Thyroid gland (tissue), 4 donors: ENCODE measurements around the gene GLIS1. TPM values are rescaled to one million over a fixed set of nuclear protein-coding genes. Genes with fewer than 3 reads are reported as not detected.

Experiments
- DNase-seq, 2 donors: peaks; one replicate each; pipeline ENCODE4 v3.0.0-alpha.2; 2019
- H3K27ac ChIP-seq, 3 donors: fragments of 200-600 bp; sonication (generic); 1 replicate in 2 of 3; 2 replicates in 1 of 3; pipeline ENCODE4 v1.5.1; 2016 to 2019; ENCODE audit warnings: mild to moderate bottlenecking in 1 of 3, moderate library complexity in 1 of 3
- H3K27me3 ChIP-seq: fragments of 200-600 bp; sonication (generic); one replicate; pipeline ENCODE4 v1.5.1; 2019
- H3K36me3 ChIP-seq, 2 donors: fragments of 200-600 bp; sonication (generic); one replicate each; pipeline ENCODE4 v1.5.1; 2016 to 2019
- H3K4me1 ChIP-seq, 2 donors: fragments of 200-600 bp; sonication (generic); one replicate each; pipeline ENCODE4 v1.5.1; 2017 to 2019
- H3K4me3 ChIP-seq, 3 donors: fragments of 200-600 bp; sonication (generic); replicated peaks in 1 of 3; 1 replicate in 2 of 3; 2 replicates in 1 of 3; pipeline ENCODE4 v1.5.1; 2016; ENCODE audit warnings: mild to moderate bottlenecking in 1 of 3
- H3K9me3 ChIP-seq: fragments of 200-600 bp; sonication (generic); one replicate; pipeline ENCODE4 v1.5.1; 2017
- CTCF ChIP-seq, 6 experiments: fragments of 200-600 bp in 3 of 6; fragments of 450-650 bp in 3 of 6; sonication (generic) in 3 of 6; IDR thresholded peaks; one replicate each; pipeline ENCODE4 v1.5.1; 2016 to 2019; ENCODE audit warnings: antibody characterized with exemption in 6 of 6, mild to moderate bottlenecking in 2 of 6, inconsistent platforms in 1 of 6, moderate library complexity in 1 of 6
- POLR2A ChIP-seq, 2 donors: fragments of 450-650 bp; IDR thresholded peaks; one replicate each; pipeline ENCODE4 v1.6.1; 2017; ENCODE audit warnings: antibody characterized with exemption in 2 of 2, mild to moderate bottlenecking in 2 of 2, moderate library complexity in 1 of 2
- WGBS, 2 donors: methylation state at CpG; one replicate each; pipeline ENCODE4 v1.1.5; 2017; 5-methylcytosine and 5-hydroxymethylcytosine counted together
- intact Hi-C: fragments of 100-400 bp; cut with DNase I; formaldehyde crosslinking; loops from one replicate; pipeline ENCODE4 v1.15.1; 2023
- total RNA-seq, 4 donors: library from RNA; depleted of rRNA; stranded (reverse); fragments of >200 nt; gene quantifications; one replicate each; pipeline ENCODE4 v1.2.3, GENCODE V29; 2016

Gene GLIS1
- total RNA-seq, 4 donors from 2014 or later, result 0.29 TPM; not detected in 3

- intact Hi-C loops, result no loop called here
- 83 to 87% methylated on average over 10 of the region's 10 CpGs for WGBS, 2 donors
Observed at GRCh38 chr1:53734650-53735211, 4.2 kb downstream of the GLIS1 start.

DNA sequence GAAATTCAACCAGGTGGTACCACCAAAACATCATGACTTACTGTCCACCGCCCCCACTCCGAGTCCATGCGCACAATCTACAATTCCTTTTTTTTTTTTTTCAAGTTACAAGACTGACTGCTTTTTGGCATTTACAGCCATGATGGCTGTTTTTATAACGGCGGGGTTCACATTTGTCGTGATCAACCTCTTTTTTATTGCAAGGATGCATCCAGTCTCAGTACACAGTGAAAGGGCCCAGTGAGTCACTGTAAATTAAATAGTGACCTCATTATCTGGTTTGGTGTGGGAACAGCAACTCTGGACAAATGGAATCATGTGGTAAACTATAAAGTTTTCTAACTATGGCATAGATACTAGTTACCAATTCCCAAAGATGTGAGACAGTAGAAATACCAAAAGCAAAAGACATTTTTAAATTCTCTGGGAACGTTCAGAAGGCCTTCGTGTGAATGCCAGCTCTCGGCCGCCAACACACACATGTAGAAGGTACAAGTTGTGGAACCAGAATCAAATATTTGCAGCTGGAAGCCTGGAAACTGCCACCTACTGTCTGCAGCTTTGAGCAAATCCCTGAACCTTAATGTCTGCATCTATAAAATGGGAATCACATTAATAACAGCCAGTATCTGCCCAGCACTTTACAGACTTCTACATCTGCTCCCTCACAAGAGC, 4.9 kb downstream of the GLIS1 start:
- no peaks in the 10 kb centered on the region for H3K9me3 ChIP-seq
- no peak for DNase-seq
- H3K4me3 ChIP-seq, result no peak overlapping the region
- WGBS, 2 donors, result 91 to 94% methylated on average over 10 of the region's 10 CpGs
- peaks cover 10 to 12% of the 10 kb centered on the region in 2 donors for H3K4me1 ChIP-seq
- H3K27me3 ChIP-seq, result no peaks in the 10 kb centered on the region
- no peaks in the 10 kb centered on the region for H3K36me3 ChIP-seq
- intact Hi-C loops, result no loop called here
- no peak overlapping the region for H3K27ac ChIP-seq
- no peak for TF ChIP-seq CTCF (IDR thresholded peaks at IDR 0.05)
- TF ChIP-seq POLR2A (IDR thresholded peaks at IDR 0.05), result no peak

More at GRCh38 chr1:53734650-53735211, 4.2 kb downstream of the GLIS1 start:
- peaks cover 14 to 18% of the 10 kb centered on the region in 2 donors for H3K4me1 ChIP-seq
- H3K4me3 ChIP-seq, result no peak overlapping the region
- no peak for DNase-seq
- H3K36me3 ChIP-seq, result no peaks in the 10 kb centered on the region
- no peaks in the 10 kb centered on the region for H3K9me3 ChIP-seq
- TF ChIP-seq CTCF (IDR thresholded peaks at IDR 0.05), result no peak
- TF ChIP-seq POLR2A (IDR thresholded peaks at IDR 0.05), result no peak
- H3K27ac ChIP-seq, result no peak overlapping the region
- no peaks in the 10 kb centered on the region for H3K27me3 ChIP-seq

DNA sequence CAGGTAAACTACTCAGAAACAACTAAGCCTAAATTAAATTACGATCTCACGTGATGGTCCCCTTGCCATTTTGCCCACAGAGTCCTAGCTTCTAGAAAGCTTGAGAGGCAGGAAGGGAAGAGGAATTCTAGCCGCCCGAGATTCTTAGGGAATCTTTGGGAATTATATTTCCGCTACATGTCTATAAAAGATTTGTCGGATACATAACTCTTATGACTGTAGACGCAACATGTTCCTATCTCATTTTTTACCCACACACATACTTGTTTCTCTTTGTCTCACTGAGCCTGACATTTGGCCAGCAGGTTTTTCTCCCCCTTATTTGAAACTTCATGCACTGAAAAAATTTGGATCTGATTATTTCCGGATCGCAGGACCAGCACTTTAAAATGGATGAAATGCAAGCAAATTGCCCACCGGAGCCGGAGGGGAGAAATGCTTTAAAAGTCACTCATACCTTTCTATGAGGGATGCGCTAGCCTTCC, 5.5 kb downstream of the GLIS1 start:
- no peak overlapping the region for H3K4me3 ChIP-seq
- intact Hi-C loops, result no loop called here
- no peaks in the 10 kb centered on the region for H3K36me3 ChIP-seq
- TF ChIP-seq CTCF (IDR thresholded peaks at IDR 0.05) (no peak), POLR2A (IDR thresholded peaks at IDR 0.05) (no peak)
- H3K9me3 ChIP-seq, result no peaks in the 10 kb centered on the region
- 92 to 95% methylated on average over 12 of the region's 12 CpGs for WGBS, 2 donors
- no peaks in the 10 kb centered on the region for H3K27me3 ChIP-seq
- no peak overlapping the region for H3K27ac ChIP-seq
- no peak for DNase-seq
- H3K4me1 ChIP-seq, result peaks cover 7 to 10% of the 10 kb centered on the region in 2 donors

DNA sequence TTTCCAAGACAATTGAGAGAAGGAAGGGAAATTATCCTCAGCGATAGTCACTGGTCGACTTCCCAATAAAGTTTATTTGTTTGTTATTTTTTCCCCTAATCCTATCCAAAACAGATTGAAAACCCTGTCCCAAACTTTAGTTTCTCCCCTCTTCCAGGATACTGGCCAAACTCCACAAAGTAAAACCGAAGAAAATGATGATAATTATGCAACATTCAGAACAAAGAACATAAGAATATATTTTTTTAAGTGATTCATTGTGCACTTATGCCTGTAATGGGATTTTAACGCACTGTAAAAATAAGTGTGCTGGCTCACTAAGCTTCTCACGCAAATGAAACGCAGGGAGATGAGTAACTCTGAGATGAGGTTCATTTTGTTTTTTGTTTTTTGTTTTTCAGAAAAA, 6.0 kb downstream of the GLIS1 start:
- peaks cover 1 to 4% of the 10 kb centered on the region in 2 donors for H3K4me1 ChIP-seq
- TF ChIP-seq CTCF (IDR thresholded peaks at IDR 0.05) (no peak), POLR2A (IDR thresholded peaks at IDR 0.05) (no peak)

GRCh38 chr1:53732409-53732808, 6.6 kb downstream of the GLIS1 start:
- no peak for TF ChIP-seq CTCF (IDR thresholded peaks at IDR 0.05)
- no peak for TF ChIP-seq POLR2A (IDR thresholded peaks at IDR 0.05)
- H3K27me3 ChIP-seq, result no peaks in the 10 kb centered on the region
- no peaks in the 10 kb centered on the region for H3K4me1 ChIP-seq
- no peaks in the 10 kb centered on the region for H3K9me3 ChIP-seq
- no peaks in the 10 kb centered on the region for H3K36me3 ChIP-seq
- H3K4me3 ChIP-seq, result no peak overlapping the region
- H3K27ac ChIP-seq, result no peak overlapping the region
- intact Hi-C loops, result no loop called here
- DNase-seq, result no peak
- 51 to 52% methylated on average over 3 of the region's 3 CpGs for WGBS, 2 donors

More for the DNA sequence above, 6.0 kb downstream of the GLIS1 start:
- H3K27me3 ChIP-seq, result no peaks in the 10 kb centered on the region
- H3K9me3 ChIP-seq, result no peaks in the 10 kb centered on the region
- H3K27ac ChIP-seq, result no peak overlapping the region
- intact Hi-C loops, result no loop called here
- DNase-seq, result no peak
- no peaks in the 10 kb centered on the region for H3K36me3 ChIP-seq
- no peak overlapping the region for H3K4me3 ChIP-seq
- WGBS, 2 donors, result 60 to 62% methylated on average over 6 of the region's 6 CpGs
